A673 (cell line): ENCODE measurements around the gene C5. TPM values are rescaled to one million over a fixed set of nuclear protein-coding genes. Genes with fewer than 3 reads are reported as not detected.

Experiments used
- BruUV-seq: library from RNA; stranded (reverse); fragments of 400-500 nt; replicated peaks from 2 replicates; lab custom pipeline; 2021; lab: Mats Ljungman, UMichigan
- CTCF ChIA-PET: fragments of 300-600 bp; sonication (Branson Sonifier 250); formaldehyde crosslinking; loops from one replicate; lab custom pipeline; 2022; ENCODE audit warnings: antibody characterized with exemption; lab: Charles Lee
- POLR2A ChIA-PET: fragments of 300-600 bp; sonication (Branson Sonifier 250); formaldehyde crosslinking; loops from one replicate; lab custom pipeline; 2022; ENCODE audit warnings: antibody characterized with exemption; ENCODE audit not compliant: low non-redundant PET; lab: Charles Lee
- DNase-seq: peaks from one replicate; pipeline ENCODE4 v3.0.0-alpha.2; 2015; ENCODE audit warnings: low spot score
- H3K27ac ChIP-seq: fragments of 200-600 bp; sonication (generic); 2 replicates; pipeline ENCODE4 v1.5.1; 2016; ENCODE audit warnings: mixed run types, low read depth, mild to moderate bottlenecking, mixed read lengths, antibody characterized with exemption, low read length; ENCODE audit not compliant: poor library complexity, severe bottlenecking
- H3K27me3 ChIP-seq: fragments of 200-600 bp; sonication (generic); replicated peaks from 2 replicates; pipeline ENCODE4 v1.6.1; 2017; ENCODE audit warnings: mixed run types, low read depth, mild to moderate bottlenecking, mixed read lengths, antibody characterized with exemption, low read length; ENCODE audit not compliant: insufficient read depth, poor library complexity
- H3K36me3 ChIP-seq: fragments of 200-600 bp; sonication (generic); 2 replicates; pipeline ENCODE4 v1.6.1; 2016; ENCODE audit warnings: mixed run types, mild to moderate bottlenecking, mixed read lengths, antibody characterized with exemption, low read length; ENCODE audit not compliant: insufficient read depth, poor library complexity, severe bottlenecking
- H3K4me1 ChIP-seq: fragments of 200-600 bp; sonication (generic); 2 replicates; pipeline ENCODE4 v1.6.1; 2017; ENCODE audit warnings: mixed run types, mild to moderate bottlenecking, mixed read lengths, antibody characterized with exemption, low read length; ENCODE audit not compliant: insufficient read depth, poor library complexity, severe bottlenecking
- H3K4me3 ChIP-seq: fragments of 200-600 bp; sonication (generic); 2 replicates; pipeline ENCODE4 v1.5.1; 2016; ENCODE audit warnings: low read depth, mixed run types, mild to moderate bottlenecking, mixed read lengths, low read length; ENCODE audit not compliant: poor library complexity, severe bottlenecking
- H3K9me3 ChIP-seq: fragments of 200-600 bp; sonication (generic); 2 replicates; pipeline ENCODE4 v1.6.1; 2016; ENCODE audit warnings: mixed run types, low read depth, mild to moderate bottlenecking, mixed read lengths, antibody characterized with exemption, low read length; ENCODE audit not compliant: poor library complexity, severe bottlenecking
- CTCF ChIP-seq: fragments of 300-800, 200-600 bp; sonication (generic); conservative IDR thresholded peaks from 2 replicates; pipeline ENCODE4 v1.5.1; 2017; ENCODE audit warnings: low read depth, mild to moderate bottlenecking, antibody characterized with exemption, low read length, moderate library complexity, mixed read lengths
- EZH2 ChIP-seq: fragments of 200-600 bp; sonication (generic); IDR thresholded peaks from 2 replicates; pipeline ENCODE4 v1.6.1; 2017; ENCODE audit warnings: borderline replicate concordance, low read depth, mild to moderate bottlenecking, mixed read lengths, antibody characterized with exemption, low read length; ENCODE audit not compliant: poor library complexity, severe bottlenecking
- intact Hi-C: fragments of 100-400 bp; cut with micrococcal nuclease; formaldehyde crosslinking; loops from one replicate; pipeline ENCODE4 v1.10.0; 2022; ENCODE audit not compliant: unreplicated experiment
- total RNA-seq: library from RNA; stranded (reverse); gene quantifications from 2 replicates; pipeline ENCODE4 v1.2.3, GENCODE V29; 2021

C5 gene
- total RNA-seq, 1 experiment from 2014 or later, result 4.4 TPM

- no peaks in the 10 kb centered on the region for H3K9me3 ChIP-seq
- DNase-seq, result no peak
- no peak overlapping the region for H3K27ac ChIP-seq
- no peaks in the 10 kb centered on the region for H3K27me3 ChIP-seq
- intact Hi-C loops, result no loop called here
- H3K36me3 ChIP-seq, result no peaks in the 10 kb centered on the region
- BruUV-seq, result no TSS peak
- H3K4me3 ChIP-seq, result no peak overlapping the region
- H3K4me1 ChIP-seq, result no peaks in the 10 kb centered on the region
- CTCF ChIA-PET, result no interaction called here
- POLR2A ChIA-PET, result no interaction called here
- TF ChIP-seq CTCF, result no peak
- TF ChIP-seq EZH2, result no peak
These were observed 3.5 kb upstream of the C5 start for GRCh38 chr9:121053544-121053943.

- Histone ChIP-seq H3K27me3 (no peaks in the 10 kb centered on the region), H3K36me3 (no peaks in the 10 kb centered on the region), H3K27ac (no peak overlapping the region), H3K4me1 (no peaks in the 10 kb centered on the region), H3K4me3 (no peak overlapping the region), H3K9me3 (no peaks in the 10 kb centered on the region)
- no peak for DNase-seq
- no TSS peak for BruUV-seq
- ChIA-PET CTCF (interaction anchor here (1.1 kb wide), 1 partner anchor 67 kb away, joined by 5 read pairs; no protein-coding TSS in a partner anchor), POLR2A (no interaction called here)
- intact Hi-C loops, result no loop called here
- TF ChIP-seq EZH2 (no peak), CTCF (no peak)
These were observed 1.5 kb downstream of the C5 start for GRCh38 chr9:121048618-121049017.

- DNase-seq, result no peak
These were observed 1.9 kb downstream of the C5 start for GRCh38 chr9:121048175-121048574.

More at GRCh38 chr9:121048175-121048574, 1.9 kb downstream of the C5 start:
- no peaks in the 10 kb centered on the region for H3K36me3 ChIP-seq
- ChIA-PET POLR2A (no interaction called here), CTCF (no interaction called here)
- H3K27me3 ChIP-seq, result no peaks in the 10 kb centered on the region
- H3K4me1 ChIP-seq, result no peaks in the 10 kb centered on the region
- TF ChIP-seq EZH2 (no peak), CTCF (no peak)
- no TSS peak for BruUV-seq
- no peak overlapping the region for H3K4me3 ChIP-seq
- intact Hi-C loops, result no loop called here
- H3K27ac ChIP-seq, result no peak overlapping the region
- H3K9me3 ChIP-seq, result no peaks in the 10 kb centered on the region
